ENCODE measurements around the gene ASB10. TPM values are rescaled to one million over a fixed set of nuclear protein-coding genes. Genes with fewer than 3 reads are reported as not detected.
A peak's percentile ranks its signal among the peaks of the same experiment; 100 is the strongest.

ASB10 gene
- not detected for total RNA-seq

GRCh38 chr7:151186640-151187408 lies at the start of gene ASB10:
TSS of gene ASB10 (minus strand) at chr7:151187250. CDS start at chr7:151187130, 120 bp downstream.
- no peak for DNase-seq (ENCODE audit: low spot score)

GRCh38 chr7:151236406-151236805 lies 49.4 kb upstream of the ASB10 start:
- no peak for DNase-seq (ENCODE audit: low spot score)

- no peak for DNase-seq (ENCODE audit: low spot score)
These were observed 48.2 kb upstream of the ASB10 start for GRCh38 chr7:151235091-151235787.

GRCh38 chr7:151233804-151234203 lies 46.8 kb upstream of the ASB10 start:
- DNase-seq (ENCODE audit: low spot score): no peak

- DNase-seq (ENCODE audit: low spot score): no peak
These were observed 46.1 kb upstream of the ASB10 start for GRCh38 chr7:151232917-151233701.

GRCh38 chr7:151232091-151232916 lies 45.3 kb upstream of the ASB10 start, which contains the start of gene CHPF2:
TSS of gene CHPF2 (plus strand) at chr7:151232483. CDS start at chr7:151234012, 1,529 bp downstream.
- DNase-seq (ENCODE audit: low spot score): peak; percentile 93

- DNase-seq (ENCODE audit: low spot score): no peak
These were observed 44.0 kb upstream of the ASB10 start for GRCh38 chr7:151231080-151231479.

GRCh38 chr7:151229249-151229648 lies 42.2 kb upstream of the ASB10 start:
- no peak for DNase-seq (ENCODE audit: low spot score)

- DNase-seq (ENCODE audit: low spot score): no peak
These were observed 41.2 kb upstream of the ASB10 start for GRCh38 chr7:151228024-151228866.

GRCh38 chr7:151226875-151227782 lies 40.1 kb upstream of the ASB10 start, which contains the start of gene ABCF2:
TSS of gene ABCF2 (minus strand) at chr7:151227205. CDS start at chr7:151226458, 747 bp downstream.
- peak; percentile 99 for DNase-seq (ENCODE audit: low spot score)

- no peak for DNase-seq (ENCODE audit: low spot score)
These were observed 39.5 kb upstream of the ASB10 start for GRCh38 chr7:151226560-151226874.

GRCh38 chr7:151225948-151226510 lies 39.0 kb upstream of the ASB10 start:
- DNase-seq (ENCODE audit: low spot score): no peak

GRCh38 chr7:151223728-151224127 lies 36.7 kb upstream of the ASB10 start:
- no peak for DNase-seq (ENCODE audit: low spot score)

GRCh38 chr7:151218170-151218569 lies 31.1 kb upstream of the ASB10 start:
- DNase-seq (ENCODE audit: low spot score): no peak

- DNase-seq (ENCODE audit: low spot score): no peak
These were observed 28.3 kb upstream of the ASB10 start for GRCh38 chr7:151215396-151215795.

GRCh38 chr7:151213826-151214225 lies 26.8 kb upstream of the ASB10 start:
- no peak for DNase-seq (ENCODE audit: low spot score)

- no peak for DNase-seq (ENCODE audit: low spot score)
These were observed 25.6 kb upstream of the ASB10 start for GRCh38 chr7:151212626-151213025.

- no peak for DNase-seq (ENCODE audit: low spot score)
These were observed 24.2 kb upstream of the ASB10 start for GRCh38 chr7:151211155-151211772.
